CD4-positive, CD25-positive, alpha-beta regulatory T cell (primary cell): Measurements from ENCODE around the gene PANK3. TPM values are rescaled to one million over a fixed set of nuclear protein-coding genes. Genes with fewer than 3 reads are reported as not detected.

Experiments used
- ATAC-seq, 2 donors: fragments of 150-1000 bp; cut with Tn5 transposase; one replicate each; pipeline ENCODE4 v1.10.0; 2021; ENCODE audit warnings: low read depth in 2 of 2, moderate number of reproducible peaks in 2 of 2, moderate library complexity in 1 of 2
- DNase-seq, 3 donors: peaks; one replicate each; pipeline versions ENCODE4 v3.0.0 to v3.0.0-alpha.2; 2012 to 2022; ENCODE audit warnings: mixed read lengths in 1 of 3
- H3K27ac ChIP-seq: one replicate; pipeline ENCODE4 v1.7.0; 2013; ENCODE audit warnings: mild to moderate bottlenecking, low read length; ENCODE audit not compliant: insufficient read depth, poor library complexity, severe bottlenecking
- H3K27me3 ChIP-seq: one replicate; pipeline ENCODE4 v1.7.0; 2013; ENCODE audit warnings: low read length; ENCODE audit not compliant: control insufficient read depth, insufficient read depth
- H3K36me3 ChIP-seq: one replicate; pipeline ENCODE4 v1.7.0; 2013; ENCODE audit warnings: mild to moderate bottlenecking, low read length, moderate library complexity; ENCODE audit not compliant: control insufficient read depth, insufficient read depth
- H3K4me1 ChIP-seq: 2 replicates; pipeline ENCODE4 v1.7.0; 2013; ENCODE audit warnings: mild to moderate bottlenecking, low read length; ENCODE audit not compliant: insufficient read depth, control insufficient read depth, poor library complexity, severe bottlenecking
- H3K4me3 ChIP-seq: one replicate; pipeline ENCODE4 v1.7.0; 2013; ENCODE audit warnings: low read depth, mild to moderate bottlenecking, low read length, moderate library complexity
- H3K9me3 ChIP-seq, 2 experiments: 1 replicate in 1 of 2; 2 replicates in 1 of 2; pipeline ENCODE4 v1.7.0; 2013; ENCODE audit warnings: low read length in 2 of 2, mild to moderate bottlenecking in 1 of 2, moderate library complexity in 1 of 2; ENCODE audit not compliant: control insufficient read depth in 2 of 2
- H3K27ac Mint-ChIP-seq, 3 donors: one replicate each; pipeline ENCODE4 v1.8.0; 2020 to 2022; ENCODE audit warnings: mild to moderate bottlenecking in 3 of 3, mixed read lengths in 3 of 3, moderate library complexity in 2 of 3
- H3K27me3 Mint-ChIP-seq: one replicate; pipeline ENCODE4 v1.8.0; 2022; ENCODE audit warnings: mild to moderate bottlenecking, mixed read lengths
- H3K36me3 Mint-ChIP-seq: one replicate; pipeline ENCODE4 v1.8.0; 2020; ENCODE audit warnings: mixed read lengths
- H3K4me1 Mint-ChIP-seq, 4 donors: one replicate each; pipeline ENCODE4 v1.8.0; 2020 to 2022; ENCODE audit warnings: mixed read lengths in 4 of 4, mild to moderate bottlenecking in 1 of 4
- H3K4me3 Mint-ChIP-seq, 4 donors: one replicate each; pipeline ENCODE4 v1.8.0; 2020 to 2022; ENCODE audit warnings: mild to moderate bottlenecking in 4 of 4, mixed read lengths in 4 of 4, moderate library complexity in 3 of 4
- H3K9me3 Mint-ChIP-seq, 7 donors: one replicate each; pipeline ENCODE4 v1.8.0; 2020 to 2022; ENCODE audit warnings: mixed read lengths in 7 of 7, mild to moderate bottlenecking in 3 of 7, moderate library complexity in 2 of 7
- polyA plus RNA-seq, 4 donors: library from polyadenylated mRNA; unstranded; fragments of 300-500 nt; fragmentation: Illumina TruSeq; gene quantifications; one replicate each; pipeline ENCODE4 v1.2.3, GENCODE V29; 2021
- total RNA-seq: library from RNA; stranded (reverse); gene quantifications from one replicate; pipeline ENCODE4 v1.2.3, GENCODE V29; 2022

Gene PANK3
- total and polyA plus RNA-seq, 5 donors from 2014 or later: 4.7 to 38.7 (median 7.4) TPM

GRCh38 chr5:168568738-168569137 lies 10.4 kb downstream of the PANK3 start:
- H3K36me3 Mint-ChIP-seq: peaks cover 24% of the 10 kb centered on the region
- H3K4me3 Mint-ChIP-seq: no peak overlapping the region
- H3K4me1 ChIP-seq: no peaks in the 10 kb centered on the region
- no peaks in the 10 kb centered on the region for H3K9me3 Mint-ChIP-seq
- H3K27ac Mint-ChIP-seq: no peak overlapping the region
- ATAC-seq (no peak), DNase-seq (no peak)
- no peak overlapping the region for H3K4me3 ChIP-seq
- peaks cover 21 to 28% (median 25%) of the 10 kb centered on the region in 4 donors for H3K4me1 Mint-ChIP-seq
- H3K27me3 ChIP-seq: no peaks in the 10 kb centered on the region
- no peaks in the 10 kb centered on the region for H3K9me3 ChIP-seq
- peaks cover 39% of the 10 kb centered on the region for H3K36me3 ChIP-seq
- no peak overlapping the region for H3K27ac ChIP-seq
- no peaks in the 10 kb centered on the region for H3K27me3 Mint-ChIP-seq

- ATAC-seq (no peak), DNase-seq (no peak)
- Mint-ChIP-seq H3K27me3 (no peaks in the 10 kb centered on the region), H3K27ac (no peak overlapping the region), H3K36me3 (peaks cover 35% of the 10 kb centered on the region), H3K9me3 (no peaks in the 10 kb centered on the region), H3K4me1 (peaks cover 10 to 39% (median 15%) of the 10 kb centered on the region in 4 donors), H3K4me3 (no peak overlapping the region)
- Histone ChIP-seq H3K27me3 (no peaks in the 10 kb centered on the region), H3K4me1 (no peaks in the 10 kb centered on the region), H3K27ac (no peak overlapping the region), H3K4me3 (no peak overlapping the region), H3K9me3 (no peaks in the 10 kb centered on the region), H3K36me3 (peaks cover 70% of the 10 kb centered on the region)
These were observed 15.2 kb downstream of the PANK3 start for GRCh38 chr5:168563959-168564358.

GRCh38 chr5:168562279-168562678 lies 16.9 kb downstream of the PANK3 start:
- Histone ChIP-seq H3K36me3 (peaks cover 70% of the 10 kb centered on the region), H3K9me3 (no peaks in the 10 kb centered on the region), H3K4me3 (no peak overlapping the region), H3K27me3 (no peaks in the 10 kb centered on the region), H3K4me1 (no peaks in the 10 kb centered on the region), H3K27ac (no peak overlapping the region)
- H3K36me3 Mint-ChIP-seq: peaks cover 30% of the 10 kb centered on the region
- ATAC-seq (no peak), DNase-seq (no peak)
- H3K27me3 Mint-ChIP-seq: no peaks in the 10 kb centered on the region
- H3K27ac Mint-ChIP-seq: no peak overlapping the region
- no peaks in the 10 kb centered on the region for H3K9me3 Mint-ChIP-seq
- H3K4me1 Mint-ChIP-seq: peaks cover 5 to 30% (median 10%) of the 10 kb centered on the region in 4 donors
- H3K4me3 Mint-ChIP-seq: no peak overlapping the region

GRCh38 chr5:168557389-168557788 lies 21.8 kb downstream of the PANK3 start:
- H3K36me3 Mint-ChIP-seq: peaks cover 54% of the 10 kb centered on the region
- ATAC-seq (no peak), DNase-seq (no peak)
- Histone ChIP-seq H3K27ac (no peak overlapping the region), H3K36me3 (peaks cover 70% of the 10 kb centered on the region), H3K4me1 (no peaks in the 10 kb centered on the region), H3K27me3 (no peaks in the 10 kb centered on the region), H3K4me3 (no peak overlapping the region), H3K9me3 (no peaks in the 10 kb centered on the region)
- H3K4me1 Mint-ChIP-seq: peaks cover 0 to 10% (median 8%) of the 10 kb centered on the region in 4 donors
- no peaks in the 10 kb centered on the region for H3K27me3 Mint-ChIP-seq
- H3K4me3 Mint-ChIP-seq: no peak overlapping the region
- no peaks in the 10 kb centered on the region for H3K9me3 Mint-ChIP-seq
- H3K27ac Mint-ChIP-seq: no peak overlapping the region

- no peaks in the 10 kb centered on the region for H3K27me3 ChIP-seq
- Mint-ChIP-seq H3K4me1 (peaks cover 0 to 8% (median 3%) of the 10 kb centered on the region in 4 donors), H3K4me3 (no peak overlapping the region), H3K27me3 (no peaks in the 10 kb centered on the region), H3K36me3 (peaks cover 41% of the 10 kb centered on the region), H3K9me3 (peaks cover 0 to 2% (median 0%) of the 10 kb centered on the region in 7 donors), H3K27ac (no peak overlapping the region)
- no peaks in the 10 kb centered on the region for H3K4me1 ChIP-seq
- ATAC-seq (no peak), DNase-seq (no peak)
- H3K4me3 ChIP-seq: no peak overlapping the region
- no peaks in the 10 kb centered on the region for H3K9me3 ChIP-seq
- H3K27ac ChIP-seq: no peak overlapping the region
- H3K36me3 ChIP-seq: peaks cover 52% of the 10 kb centered on the region
These were observed 25.6 kb downstream of the PANK3 start for GRCh38 chr5:168553377-168554130.

DNA sequence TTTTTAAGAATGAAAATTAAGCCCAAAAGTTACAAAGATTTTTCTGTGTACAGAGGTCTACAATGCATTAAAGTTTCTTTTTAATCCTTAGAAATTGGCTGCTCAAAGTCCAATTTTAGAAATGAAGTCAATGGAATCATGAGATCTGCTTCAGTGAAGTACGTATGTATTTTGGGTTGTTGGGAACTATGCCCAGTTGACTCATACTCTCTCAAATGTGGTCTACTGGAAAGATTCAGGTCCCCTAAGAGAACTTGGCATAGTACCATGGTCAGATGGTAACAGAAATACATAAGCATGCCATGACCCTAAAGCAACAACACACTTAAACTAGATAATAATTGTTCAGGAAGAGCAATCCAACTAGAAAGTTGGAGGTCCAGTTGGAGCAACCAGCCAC lies 27.0 kb downstream of the PANK3 start:
- Histone ChIP-seq H3K27ac (no peak overlapping the region), H3K4me1 (no peaks in the 10 kb centered on the region), H3K27me3 (no peaks in the 10 kb centered on the region), H3K4me3 (no peak overlapping the region), H3K9me3 (no peaks in the 10 kb centered on the region), H3K36me3 (peaks cover 45% of the 10 kb centered on the region)
- no peak for DNase-seq
- Mint-ChIP-seq H3K4me3 (no peak overlapping the region), H3K9me3 (peaks cover 0 to 2% (median 0%) of the 10 kb centered on the region in 7 donors), H3K27ac (no peak overlapping the region), H3K27me3 (no peaks in the 10 kb centered on the region), H3K4me1 (peaks cover 0 to 8% (median 3%) of the 10 kb centered on the region in 4 donors), H3K36me3 (peaks cover 49% of the 10 kb centered on the region)
- no peak for ATAC-seq

- H3K27ac ChIP-seq: no peak overlapping the region
- no peaks in the 10 kb centered on the region for H3K4me1 ChIP-seq
- DNase-seq: no peak
- peaks cover 47% of the 10 kb centered on the region for H3K36me3 Mint-ChIP-seq
- ATAC-seq: no peak
- H3K4me1 Mint-ChIP-seq: peaks cover 0 to 8% (median 3%) of the 10 kb centered on the region in 4 donors
- peaks cover 35% of the 10 kb centered on the region for H3K36me3 ChIP-seq
- H3K9me3 Mint-ChIP-seq: peaks cover 0 to 5% (median 0%) of the 10 kb centered on the region in 7 donors
- H3K4me3 Mint-ChIP-seq: no peak overlapping the region
- H3K27me3 ChIP-seq: no peaks in the 10 kb centered on the region
- H3K27ac Mint-ChIP-seq: no peak overlapping the region
- no peak overlapping the region for H3K4me3 ChIP-seq
- H3K27me3 Mint-ChIP-seq: no peaks in the 10 kb centered on the region
- H3K9me3 ChIP-seq: no peaks in the 10 kb centered on the region
These were observed 28.5 kb downstream of the PANK3 start for GRCh38 chr5:168550656-168551055.

DNA sequence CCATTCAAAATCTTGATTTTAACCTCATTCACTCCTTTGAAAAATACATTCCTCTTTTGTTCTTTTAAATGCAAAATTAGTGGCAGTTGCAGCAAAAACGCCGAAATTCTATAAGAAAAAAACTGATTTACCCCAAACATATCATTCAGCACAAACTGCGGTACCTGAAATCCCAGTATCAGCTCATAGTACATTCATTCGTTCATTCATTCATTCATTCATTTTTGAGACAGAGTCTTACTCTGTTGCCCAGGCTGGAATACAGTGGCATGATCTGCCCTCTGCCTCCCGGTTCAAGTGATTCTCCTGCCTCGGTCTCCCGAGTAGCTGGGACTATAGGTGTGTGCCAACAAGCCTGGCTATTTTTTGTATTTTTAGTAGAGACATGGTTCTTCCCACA lies 29.6 kb downstream of the PANK3 start:
- Histone ChIP-seq H3K4me3 (no peak overlapping the region), H3K36me3 (peaks cover 30% of the 10 kb centered on the region), H3K9me3 (no peaks in the 10 kb centered on the region), H3K27ac (no peak overlapping the region), H3K27me3 (no peaks in the 10 kb centered on the region), H3K4me1 (no peaks in the 10 kb centered on the region)
- no peak overlapping the region for H3K27ac Mint-ChIP-seq
- no peaks in the 10 kb centered on the region for H3K27me3 Mint-ChIP-seq
- peaks cover 49% of the 10 kb centered on the region for H3K36me3 Mint-ChIP-seq
- peaks cover 0 to 8% (median 3%) of the 10 kb centered on the region in 4 donors for H3K4me1 Mint-ChIP-seq
- ATAC-seq: no peak
- no peak for DNase-seq
- peaks cover 0 to 5% (median 0%) of the 10 kb centered on the region in 7 donors for H3K9me3 Mint-ChIP-seq
- no peak overlapping the region for H3K4me3 Mint-ChIP-seq
